GM18511 (cell line): ENCODE data around the gene EMC9.

ENCODE experiments used
- ATAC-seq: cut with Tn5 transposase; IDR thresholded peaks from one replicate; pipeline ENCODE4 v1.9.1; 2021; ENCODE audit warnings: mild to moderate bottlenecking, moderate library complexity; ENCODE audit not compliant: unreplicated experiment

Gene EMC9, protein sequence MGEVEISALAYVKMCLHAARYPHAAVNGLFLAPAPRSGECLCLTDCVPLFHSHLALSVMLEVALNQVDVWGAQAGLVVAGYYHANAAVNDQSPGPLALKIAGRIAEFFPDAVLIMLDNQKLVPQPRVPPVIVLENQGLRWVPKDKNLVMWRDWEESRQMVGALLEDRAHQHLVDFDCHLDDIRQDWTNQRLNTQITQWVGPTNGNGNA

DNA sequence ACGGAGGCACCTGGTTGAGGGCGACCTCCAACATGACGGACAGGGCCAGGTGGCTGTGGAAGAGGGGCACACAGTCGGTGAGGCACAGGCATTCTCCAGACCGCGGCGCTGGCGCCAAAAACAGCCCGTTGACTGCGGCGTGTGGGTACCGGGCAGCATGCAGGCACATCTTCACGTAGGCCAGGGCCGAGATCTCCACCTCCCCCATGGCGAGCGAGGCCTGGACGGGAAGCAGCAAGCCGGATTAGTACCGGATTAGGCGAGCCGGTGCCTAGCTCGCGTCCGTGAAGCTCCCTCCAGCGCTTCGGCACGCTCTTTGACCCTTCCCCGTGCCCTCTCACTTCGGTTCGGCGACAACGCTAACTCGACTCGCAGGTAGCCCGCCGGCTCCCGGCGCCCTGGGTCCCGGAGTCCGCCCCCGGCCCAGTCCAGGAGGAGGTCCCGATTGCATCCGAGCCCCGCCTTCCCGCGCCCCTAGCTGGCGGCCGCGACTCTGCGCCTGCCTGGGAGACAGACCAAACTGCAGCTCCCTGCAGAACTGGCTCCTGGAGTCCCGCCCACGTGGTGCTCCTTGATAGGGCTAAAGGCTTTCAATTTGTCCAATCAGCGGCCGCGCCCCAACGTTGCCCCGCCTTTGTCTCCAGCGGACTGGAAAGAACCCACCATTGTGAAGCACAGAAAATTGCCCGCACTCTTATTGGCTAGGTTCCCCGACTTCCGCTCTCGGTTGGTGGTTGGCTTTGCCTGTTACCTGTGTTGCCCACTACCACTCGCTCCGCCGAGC is at the start of gene EMC9:
Gene EMC9 (minus strand): TSS at position 495 of the 784 bp plus-strand sequence. CDS start 287 bp downstream, at position 208.
- peak; percentile 88 for ATAC-seq

DNA sequence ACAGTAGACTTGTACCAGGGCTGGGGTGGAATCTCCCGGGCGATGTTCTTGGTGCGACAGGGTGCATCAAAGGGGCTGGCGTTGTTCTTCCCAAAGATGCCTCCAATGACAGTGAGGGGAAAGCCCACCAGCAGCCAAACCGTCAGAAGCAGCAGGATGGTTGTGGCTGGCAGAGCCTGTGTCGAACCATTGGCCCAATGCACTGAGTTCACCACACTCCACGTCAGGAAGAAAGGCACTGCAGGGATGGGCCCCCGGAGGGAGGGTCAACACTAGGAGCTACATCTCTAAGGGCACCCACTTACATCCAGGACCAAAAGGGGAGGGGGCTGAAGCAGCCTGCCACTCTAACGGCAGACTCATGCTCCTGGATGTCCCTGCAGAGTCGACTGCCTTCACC is 49.0 kb upstream of the EMC9 start:
- ATAC-seq = no peak

GRCh38 chr14:24189460-24189859 is 48.1 kb upstream of the EMC9 start:
- no peak for ATAC-seq

GRCh38 chr14:24189059-24189375 is 47.6 kb upstream of the EMC9 start:
- no peak for ATAC-seq

DNA sequence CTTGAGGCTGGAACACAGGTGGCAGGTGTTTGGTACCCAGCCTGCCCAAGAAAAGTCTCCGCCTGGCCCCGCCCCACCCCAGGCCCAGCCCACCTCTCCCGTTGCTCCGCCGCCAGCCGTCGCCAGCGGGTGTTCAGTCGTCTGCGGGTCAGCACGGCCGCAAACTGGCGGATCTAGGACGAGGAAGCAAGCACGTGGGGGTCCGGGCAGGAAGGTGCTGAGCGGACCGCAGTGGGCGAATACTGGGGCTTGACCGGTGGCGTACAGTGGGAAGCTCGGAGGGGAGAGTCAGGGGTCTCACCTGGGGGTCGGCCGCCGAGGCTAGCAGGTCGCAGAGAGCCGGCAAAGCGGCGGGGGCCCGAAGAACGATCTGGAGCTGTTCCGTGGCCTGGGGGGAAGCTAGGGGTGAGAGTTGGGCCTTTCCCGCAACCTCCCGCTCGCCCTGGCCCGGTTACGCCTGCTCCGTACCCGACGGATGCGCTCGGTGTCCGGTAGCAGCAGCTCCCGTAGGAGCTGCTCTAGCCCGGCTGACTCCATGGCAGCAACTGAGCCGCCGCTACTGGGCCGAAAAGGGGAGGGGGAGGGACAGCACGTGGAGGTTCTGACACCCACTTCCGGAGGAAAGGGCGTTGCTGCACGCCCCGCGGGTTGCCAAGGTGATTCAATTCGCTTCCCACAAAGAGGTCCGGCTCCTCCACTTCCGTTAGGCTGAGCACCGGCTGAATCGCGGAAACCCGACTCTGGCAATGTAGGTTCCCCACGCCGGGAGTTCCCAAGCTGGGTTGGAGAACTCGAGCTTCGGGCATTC is 47.1 kb upstream of the EMC9 start, which contains the start of gene IPO4:
Gene IPO4 (minus strand): TSS at position 566 of the 808 bp plus-strand sequence. CDS start 29 bp downstream, at position 537.
- peak; percentile 94 for ATAC-seq

- no peak for ATAC-seq
Observed at GRCh38 chr14:24187539-24187915, 46.1 kb upstream of the EMC9 start.

- ATAC-seq = no peak
Observed at GRCh38 chr14:24186831-24187538, 45.6 kb upstream of the EMC9 start.

DNA sequence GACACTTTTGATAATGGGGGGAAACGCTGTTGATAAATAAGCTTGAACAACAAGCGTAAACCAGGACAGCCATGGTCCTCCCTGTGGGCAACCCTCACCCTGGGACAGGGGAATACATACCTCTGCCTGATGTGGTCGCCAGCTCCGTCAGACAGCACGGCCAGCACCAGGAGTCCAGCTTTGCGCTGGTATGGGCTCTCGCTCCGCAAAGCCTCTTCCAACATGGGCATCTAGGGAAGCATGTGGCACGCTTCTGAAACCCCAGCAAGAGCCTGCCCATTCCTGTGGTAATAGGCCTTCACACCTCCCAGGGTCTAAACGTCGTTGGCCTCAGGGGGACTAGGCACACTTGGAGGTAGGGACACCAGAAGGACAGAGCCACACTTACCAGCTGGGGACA is 44.4 kb upstream of the EMC9 start:
- ATAC-seq = no peak

DNA sequence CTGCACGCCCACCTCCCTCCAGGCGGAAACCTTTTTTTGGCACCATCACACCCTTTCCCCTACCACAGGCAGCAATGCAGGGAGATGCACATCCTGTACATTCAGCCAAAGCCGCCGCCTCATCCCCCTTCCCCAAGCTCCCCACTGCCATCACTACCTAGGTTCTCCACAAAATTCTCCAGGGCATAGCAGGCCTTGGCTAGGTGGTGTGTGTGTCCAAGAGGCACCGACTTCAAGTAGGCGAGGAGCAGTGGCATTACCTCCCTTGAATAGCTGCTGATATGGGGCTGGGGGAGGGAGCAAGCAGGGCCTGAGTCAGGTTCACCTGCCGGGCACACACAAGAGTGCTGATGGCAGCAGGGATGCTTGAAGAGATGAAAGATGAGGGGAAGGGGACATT is 43.6 kb upstream of the EMC9 start:
- no peak for ATAC-seq

DNA sequence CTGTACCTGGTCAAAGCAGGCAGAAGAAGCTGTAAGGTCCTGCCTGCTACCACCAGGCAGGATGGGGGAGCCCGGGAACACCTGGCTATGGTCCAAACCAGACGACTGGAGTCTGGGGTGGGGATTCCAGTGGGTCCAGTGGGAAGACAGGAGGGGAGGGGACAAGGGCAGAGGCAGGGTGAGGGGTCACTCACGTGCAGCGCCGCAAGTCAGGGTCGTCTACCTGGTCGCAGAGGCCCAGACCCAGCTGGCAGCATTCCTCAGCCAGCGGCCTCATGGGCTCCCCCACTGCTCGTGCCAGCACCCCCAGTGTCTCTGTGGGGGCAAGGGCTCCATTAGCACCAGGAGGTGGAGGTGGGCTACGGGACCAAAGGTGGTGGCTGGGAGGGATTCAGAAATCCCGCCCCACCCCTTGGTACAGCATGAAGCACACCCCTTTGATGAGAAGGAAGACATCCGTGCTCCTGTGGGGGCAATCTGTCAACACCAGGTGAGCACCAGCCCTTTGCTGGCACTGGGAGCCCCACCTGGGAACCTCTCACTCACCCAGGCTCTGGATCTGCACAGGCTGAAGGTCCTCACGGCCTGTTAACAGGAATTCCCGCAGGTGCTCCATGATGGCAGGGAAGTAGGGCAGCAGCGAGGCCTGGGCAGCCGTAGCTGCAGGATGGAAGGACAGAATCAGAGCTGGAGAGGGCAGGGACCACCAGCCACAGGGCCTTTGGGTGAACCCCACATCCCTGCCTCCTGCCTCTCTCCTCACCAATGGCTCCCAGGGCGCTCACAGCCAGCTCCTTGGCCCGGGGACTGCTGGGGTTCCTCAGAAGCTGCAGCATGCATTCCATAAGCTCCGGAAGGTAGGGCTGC is 42.9 kb upstream of the EMC9 start:
- no peak for ATAC-seq

DNA sequence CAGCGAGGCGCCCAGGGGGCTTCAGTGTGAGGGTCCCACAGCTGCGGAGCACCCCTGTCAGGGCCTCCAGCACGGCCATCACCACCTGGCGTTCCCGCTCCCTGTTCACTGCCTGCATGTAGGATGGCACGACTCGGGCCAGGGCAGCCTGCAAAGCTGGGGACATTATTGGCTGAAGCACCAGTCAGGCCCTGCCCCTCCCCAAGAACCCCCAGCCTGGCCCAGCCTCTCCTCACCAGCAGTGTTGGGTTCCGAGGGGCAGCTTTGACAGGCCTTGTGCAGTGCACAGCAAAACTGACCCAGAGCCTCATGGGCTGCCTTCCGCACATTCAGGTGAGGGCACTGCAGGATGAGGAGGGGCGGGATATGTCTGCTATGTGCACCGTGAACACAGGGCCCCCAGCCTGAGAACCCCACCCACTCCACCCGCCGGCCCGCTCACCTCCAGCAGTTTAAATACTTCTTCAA is 41.7 kb upstream of the EMC9 start:
- ATAC-seq = no peak

- no peak for ATAC-seq
Observed at GRCh38 chr14:24182110-24182882, 40.9 kb upstream of the EMC9 start.

GRCh38 chr14:24181371-24182077 is 40.1 kb upstream of the EMC9 start:
- ATAC-seq = no peak

DNA sequence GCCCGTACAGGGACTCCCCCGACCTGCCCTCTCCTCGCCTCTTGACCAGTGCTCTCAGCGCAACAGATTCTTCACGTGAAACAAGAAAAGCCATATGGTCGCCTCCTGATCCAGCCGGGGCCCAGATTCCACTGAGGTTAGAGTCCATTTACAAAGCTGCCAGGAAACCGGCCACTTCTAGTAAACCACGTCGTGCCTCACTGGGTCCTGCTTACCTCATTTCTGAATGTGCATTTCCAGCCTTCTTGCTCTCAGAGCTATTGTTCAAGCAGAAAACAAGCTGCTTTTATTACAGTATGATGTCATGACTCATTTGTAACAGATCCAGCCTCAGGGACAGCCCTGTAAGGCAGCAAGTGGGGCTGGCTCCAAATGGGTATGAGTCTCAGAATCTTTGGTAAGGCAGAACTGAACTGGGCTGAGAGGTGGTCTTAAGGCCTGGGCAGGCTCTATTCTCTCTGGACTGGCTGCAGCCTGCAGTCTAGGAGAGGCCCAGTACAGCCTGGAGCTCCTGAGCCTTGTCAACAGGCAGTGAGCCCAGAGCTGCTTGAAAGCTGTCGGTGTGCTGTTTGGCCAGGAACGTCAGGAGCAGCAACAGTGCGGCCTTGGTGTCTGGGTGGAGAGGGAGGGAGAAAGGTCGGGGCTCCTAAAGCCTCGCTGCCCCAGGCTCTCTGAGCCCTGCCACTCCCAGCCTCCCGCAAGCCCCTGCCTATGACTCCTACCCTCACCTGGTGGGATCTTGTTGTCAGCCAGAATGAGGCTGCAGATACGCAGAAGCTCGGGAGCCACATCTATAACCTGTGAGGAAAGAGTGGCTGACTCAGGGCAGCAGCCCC is 38.8 kb upstream of the EMC9 start:
- no peak for ATAC-seq

DNA sequence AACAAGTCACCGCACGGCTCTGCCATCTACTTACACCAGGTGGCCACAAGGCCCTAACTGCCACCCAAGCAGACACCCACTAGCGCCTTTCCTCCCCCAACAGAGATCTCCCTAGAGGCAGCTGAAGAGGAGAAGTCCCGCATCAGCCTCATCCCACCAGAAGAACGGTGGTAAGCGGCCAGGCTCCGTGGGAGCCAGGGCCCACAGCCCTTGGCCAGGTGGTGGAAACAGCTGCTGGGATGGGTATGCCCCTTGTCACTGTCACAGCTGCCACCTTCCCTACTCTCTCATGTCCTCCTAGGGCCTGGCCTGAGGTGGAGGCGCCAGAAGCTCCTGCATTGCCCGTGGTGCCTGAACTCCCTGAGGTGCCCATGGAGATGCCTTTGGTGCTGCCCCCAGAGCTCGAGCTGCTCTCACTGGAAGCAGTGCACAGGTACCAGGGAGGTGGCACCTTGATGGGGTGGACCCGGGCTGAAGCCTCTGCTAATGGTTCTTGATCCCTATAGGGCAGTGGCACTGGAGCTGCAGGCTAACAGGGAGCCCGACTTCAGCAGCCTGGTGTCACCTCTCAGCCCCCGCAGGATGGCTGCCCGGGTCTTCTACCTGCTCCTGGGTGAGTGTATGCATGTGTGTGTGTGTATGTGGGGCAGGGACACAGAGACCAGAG is 38.0 kb upstream of the EMC9 start:
- ATAC-seq = no peak

DNA sequence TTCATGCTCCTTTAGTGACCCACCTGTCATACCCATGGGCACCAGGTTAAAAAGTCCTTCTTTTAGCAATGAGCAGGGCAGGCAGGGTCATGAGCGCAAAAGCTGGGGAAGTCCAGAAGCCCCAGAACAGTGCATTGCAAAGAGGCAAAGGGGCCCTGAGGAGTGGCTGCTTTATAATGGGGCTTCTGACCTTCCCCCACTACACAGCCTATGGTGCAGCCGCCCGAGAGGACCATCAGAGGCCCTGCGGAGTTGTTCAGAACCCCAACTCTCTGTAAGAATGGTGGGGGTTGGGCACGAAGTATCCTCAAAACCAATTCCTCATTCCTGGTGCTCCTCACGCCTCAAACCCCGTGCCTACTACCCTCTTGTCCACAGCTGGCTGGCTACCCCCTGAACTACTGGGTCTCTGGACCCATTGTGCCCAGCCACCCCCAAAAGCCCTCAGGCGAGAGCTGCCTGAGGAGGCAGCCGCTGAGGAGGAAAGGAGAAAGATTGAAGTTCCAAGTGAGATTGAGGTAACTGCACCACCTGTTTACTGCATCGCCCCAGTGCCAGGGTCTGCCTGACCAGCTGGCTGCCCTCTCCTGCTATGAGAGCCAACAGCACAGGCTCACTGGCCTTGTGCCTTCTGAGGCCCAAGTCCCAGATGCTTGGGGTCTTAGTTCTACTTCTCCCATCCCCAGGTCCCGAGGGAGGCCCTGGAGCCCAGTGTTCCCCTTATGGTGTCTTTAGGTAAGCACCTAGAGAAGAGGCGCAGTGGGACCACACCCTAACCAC is 37.2 kb upstream of the EMC9 start:
- no peak for ATAC-seq

DNA sequence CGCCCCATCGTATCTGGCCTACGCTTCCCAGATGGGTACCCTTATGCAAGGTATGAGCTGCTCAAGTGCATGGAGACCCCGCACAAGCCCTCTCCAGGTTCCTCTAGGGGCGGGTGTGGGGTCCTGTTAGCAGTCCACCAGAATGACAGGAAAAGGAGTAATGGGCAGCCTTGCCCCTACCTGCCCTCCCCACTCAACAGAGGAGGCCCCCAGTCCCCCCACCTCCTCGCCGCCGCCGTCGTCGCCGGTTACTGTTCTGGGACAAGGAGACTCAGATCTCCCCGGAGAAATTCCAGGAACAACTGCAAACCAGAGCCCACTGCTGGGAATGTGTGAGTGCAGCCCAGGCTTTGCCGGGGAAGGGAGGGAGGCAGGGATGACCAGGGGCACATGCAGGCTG is 36.5 kb upstream of the EMC9 start:
- no peak for ATAC-seq
